Tibial nerve (tissue), 4 donors: ENCODE measurements around the gene ENSA. TPM values are rescaled to one million over a fixed set of nuclear protein-coding genes. Genes with fewer than 3 reads are reported as not detected.

Experiments used
- DNase-seq, 2 donors: peaks; one replicate each; pipeline ENCODE4 v3.0.0-alpha.2; 2019; ENCODE audit warnings: low spot score in 2 of 2
- H3K27ac ChIP-seq, 4 donors: fragments of 200-600 bp; sonication (generic) in 3 of 4; one replicate each; pipeline ENCODE4 v1.5.1; 2017 to 2019; ENCODE audit warnings: mild to moderate bottlenecking in 1 of 4
- H3K27me3 ChIP-seq, 2 donors: fragments of 200-600 bp; sonication (generic) in 1 of 2; one replicate each; pipeline versions ENCODE4 v1.5.1 to v1.6.0; 2017 to 2019
- H3K36me3 ChIP-seq, 3 donors: fragments of 200-600 bp; sonication (generic); one replicate each; pipeline ENCODE4 v1.5.1; 2018 to 2019
- H3K4me1 ChIP-seq, 4 donors: fragments of 200-600 bp; sonication (generic) in 3 of 4; one replicate each; pipeline ENCODE4 v1.5.1; 2017 to 2019
- H3K4me3 ChIP-seq, 4 donors: fragments of 200-600 bp; sonication (generic) in 3 of 4; one replicate each; pipeline ENCODE4 v1.5.1; 2017 to 2019; ENCODE audit warnings: mild to moderate bottlenecking in 1 of 4, moderate library complexity in 1 of 4
- H3K9me3 ChIP-seq, 4 donors: fragments of 200-600 bp; sonication (generic) in 3 of 4; one replicate each; pipeline ENCODE4 v1.5.1; 2017 to 2019
- CTCF ChIP-seq, 5 experiments: fragments of 200-600 bp in 3 of 5; fragments of 450-650 bp in 2 of 5; sonication (generic) in 3 of 5; IDR thresholded peaks; one replicate each; pipeline ENCODE4 v1.5.1; 2016 to 2019; ENCODE audit warnings: antibody characterized with exemption in 5 of 5, mild to moderate bottlenecking in 3 of 5, moderate library complexity in 2 of 5
- EP300 ChIP-seq, 2 donors: sonication (generic); formaldehyde crosslinking; IDR thresholded peaks; one replicate each; pipeline ENCODE4 v1.6.1; 2017; ENCODE audit warnings: antibody characterized with exemption in 2 of 2, mild to moderate bottlenecking in 1 of 2
- POLR2A ChIP-seq, 2 donors: fragments of 450-650 bp; IDR thresholded peaks; one replicate each; pipeline ENCODE4 v1.6.1; 2017; ENCODE audit warnings: antibody characterized with exemption in 2 of 2, mild to moderate bottlenecking in 2 of 2, moderate library complexity in 2 of 2
- WGBS, 2 donors: methylation state at CpG; one replicate each; pipeline ENCODE4 v1.1.5; 2018; 5-methylcytosine and 5-hydroxymethylcytosine counted together
- total RNA-seq, 4 donors: library from RNA; depleted of rRNA; stranded (reverse); fragments of >200 nt; gene quantifications; one replicate each; pipeline ENCODE4 v1.1.0, GENCODE V29; 2016

ENSA gene
- total RNA-seq, 4 donors from 2014 or later: 120 to 331 (median 231) TPM

DNA sequence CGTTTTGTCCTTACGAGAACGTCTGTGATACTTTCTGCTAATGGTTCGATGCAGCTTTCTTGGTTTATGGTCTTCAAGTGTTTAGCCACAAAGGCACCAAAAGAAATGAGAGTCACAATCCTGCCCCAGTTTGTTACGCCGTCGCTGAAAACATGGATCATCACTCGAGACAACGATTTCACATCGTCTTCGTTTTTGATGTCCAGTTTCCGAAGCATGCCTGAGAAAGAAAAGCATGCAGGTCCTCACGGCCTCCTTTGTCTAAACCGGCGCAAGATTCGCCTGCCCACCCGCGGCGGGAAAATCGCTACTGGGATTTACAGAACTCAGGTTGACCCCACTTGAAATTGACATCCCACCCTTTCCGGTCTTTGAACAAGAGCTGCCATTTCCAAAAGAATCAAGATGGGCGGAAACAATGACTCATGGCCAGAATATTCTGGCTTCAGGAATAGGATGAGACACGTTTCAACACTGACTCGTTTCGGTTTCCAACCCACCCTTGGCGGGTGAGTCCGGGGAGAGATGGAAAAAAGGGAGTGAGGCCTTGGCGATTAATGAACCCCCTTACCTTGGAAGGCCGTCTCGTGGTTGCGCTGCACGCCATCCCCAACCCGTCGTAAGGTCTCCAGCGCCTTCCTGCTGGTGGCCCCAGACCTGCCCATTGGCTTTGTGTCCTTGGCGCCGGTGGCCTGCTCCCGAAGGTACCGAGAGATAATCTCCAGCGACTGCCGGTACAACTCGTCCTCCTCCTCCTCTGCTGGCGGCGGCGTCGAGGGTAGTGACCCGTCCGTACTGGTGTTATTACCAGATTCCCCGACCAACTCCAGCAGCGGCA, 50.9 kb downstream of the ENSA start:
- DNase-seq: peak in 1 of 2 donors; percentile 80

GRCh38 chr1:150577557-150578271, 51.7 kb downstream of the ENSA start:
- WGBS, 2 donors: 0% methylated on average over 11 of the region's 11 CpGs
- H3K27me3 ChIP-seq: no peaks in the 10 kb centered on the region
- H3K4me1 ChIP-seq: peaks cover 0 to 45% (median 31%) of the 10 kb centered on the region in 4 donors
- peak overlapping the region; percentile 97 to 100 (median 98) for H3K27ac ChIP-seq
- TF ChIP-seq EP300 (IDR thresholded peaks at IDR 0.05): peak in 1 of 2 donors; percentile 24
- TF ChIP-seq CTCF (IDR thresholded peaks at IDR 0.05): no peak
- TF ChIP-seq POLR2A (IDR thresholded peaks at IDR 0.05): peak in 1 of 2 donors; percentile 20
- H3K9me3 ChIP-seq: no peaks in the 10 kb centered on the region
- H3K36me3 ChIP-seq: peaks cover 2 to 59% (median 5%) of the 10 kb centered on the region in 3 donors
- H3K4me3 ChIP-seq: peak overlapping the region; percentile 82 to 98 (median 93)
- no peak for DNase-seq

More for the DNA sequence above, 50.9 kb downstream of the ENSA start:
- Histone ChIP-seq H3K36me3 (peaks cover 2 to 51% (median 5%) of the 10 kb centered on the region in 3 donors), H3K4me3 (peak overlapping the region; percentile 82 to 98 (median 93)), H3K4me1 (peaks cover 0 to 37% (median 23%) of the 10 kb centered on the region in 4 donors), H3K9me3 (no peaks in the 10 kb centered on the region), H3K27ac (peak overlapping the region; percentile 97 to 100 (median 98)), H3K27me3 (no peaks in the 10 kb centered on the region)
- WGBS, 2 donors: 0% methylated on average over 29 to 48 of the region's 50 CpGs
- peak in 1 of 5 experiments; percentile 14 for TF ChIP-seq CTCF (IDR thresholded peaks at IDR 0.05)
- TF ChIP-seq POLR2A (IDR thresholded peaks at IDR 0.05): peak in 1 of 2 donors; percentile 16
- TF ChIP-seq EP300 (IDR thresholded peaks at IDR 0.05): peak in 1 of 2 donors; percentile 93

DNA sequence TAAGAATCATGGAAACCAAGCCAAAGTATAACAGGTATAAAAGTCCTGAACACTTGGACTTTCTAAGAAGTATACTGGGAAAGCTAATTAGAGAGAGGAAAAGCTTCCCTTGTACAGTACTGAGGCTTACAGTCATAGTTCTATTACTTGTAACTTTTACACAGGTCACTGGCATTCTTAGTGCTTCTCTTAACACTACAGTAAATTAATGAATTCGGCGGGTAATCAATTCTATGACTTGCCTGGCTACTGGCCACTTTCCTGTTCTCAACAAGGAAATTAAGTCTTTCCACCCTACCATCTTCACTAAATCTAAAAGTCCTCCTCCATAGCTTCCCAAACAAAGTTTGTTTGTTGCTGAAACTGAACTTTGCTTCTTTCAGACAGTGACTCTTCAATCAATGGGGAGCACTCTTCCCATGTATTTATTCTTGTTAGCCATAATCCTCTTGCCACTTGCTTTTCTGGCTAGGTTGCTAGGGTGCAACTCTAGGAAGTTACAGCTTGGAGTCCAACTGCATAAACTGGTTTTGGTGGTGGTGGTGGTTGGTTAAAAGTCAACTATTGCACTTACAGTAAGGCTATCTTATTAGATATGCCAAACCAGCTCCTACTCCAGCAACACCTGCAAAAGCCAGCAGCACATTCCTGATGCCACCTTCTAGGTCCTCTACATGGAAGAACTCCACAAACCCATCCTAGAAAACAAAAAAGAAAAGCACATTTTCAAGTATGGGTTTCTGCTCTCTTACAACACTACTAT, 52.4 kb downstream of the ENSA start:
- 6 to 13% methylated on average over 2 of the region's 2 CpGs for whole genome bisulfite sequencing, 2 donors

GRCh38 chr1:150576367-150576711, 53.1 kb downstream of the ENSA start:
- WGBS, 2 donors: 1 to 2% methylated on average over 4 of the region's 4 CpGs
- Histone ChIP-seq H3K4me3 (peak overlapping the region; percentile 82 to 98 (median 93)), H3K4me1 (peaks cover 0 to 57% (median 43%) of the 10 kb centered on the region in 4 donors), H3K27me3 (no peaks in the 10 kb centered on the region), H3K36me3 (peaks cover 2 to 73% (median 8%) of the 10 kb centered on the region in 3 donors), H3K9me3 (no peaks in the 10 kb centered on the region), H3K27ac (peak overlapping the region; percentile 97 to 100 (median 98))
- TF ChIP-seq EP300 (IDR thresholded peaks at IDR 0.05) (no peak), POLR2A (IDR thresholded peaks at IDR 0.05) (no peak), CTCF (IDR thresholded peaks at IDR 0.05) (no peak)
- no peak for DNase-seq

More for the DNA sequence above, 52.4 kb downstream of the ENSA start:
- Histone ChIP-seq H3K27ac (peak overlapping the region; percentile 97 to 100 (median 98)), H3K27me3 (no peaks in the 10 kb centered on the region), H3K9me3 (no peaks in the 10 kb centered on the region), H3K36me3 (peaks cover 2 to 66% (median 8%) of the 10 kb centered on the region in 3 donors), H3K4me1 (peaks cover 0 to 52% (median 38%) of the 10 kb centered on the region in 4 donors), H3K4me3 (peak overlapping the region; percentile 82 to 98 (median 93))
- TF ChIP-seq POLR2A (IDR thresholded peaks at IDR 0.05): no peak
- TF ChIP-seq EP300 (IDR thresholded peaks at IDR 0.05): peak in 1 of 2 donors; percentile 61
- no peak for TF ChIP-seq CTCF (IDR thresholded peaks at IDR 0.05)
- DNase-seq: no peak
